Measurements from ENCODE around the gene NLRP14. TPM values are rescaled to one million over a fixed set of nuclear protein-coding genes. Genes with fewer than 3 reads are reported as not detected.

NLRP14 gene
- total RNA-seq, 4 donors from 2014 or later = 0.41 to 0.48 TPM; not detected in 2

- H3K4me3 ChIP-seq = no peak overlapping the region
- in situ Hi-C loops (cut with MboI; ENCODE audit: low pct_ligation_motif_present in 1 of 4, low pct_unique_long_range_greater_than_20kb in 1 of 4, low sequenced_read_pairs in 3 of 4) (loop anchor here in 1 of 4 donors (25.0 kb wide), 1 partner anchor 572 kb away; no protein-coding TSS in a partner anchor), intact Hi-C loops (cut with DNase I; ENCODE audit: low total_unique reads) (no loop called here)
- no peaks in the 10 kb centered on the region for H3K4me1 ChIP-seq
- H3K9me3 ChIP-seq = no peaks in the 10 kb centered on the region
- no peaks in the 10 kb centered on the region for H3K36me3 ChIP-seq
- peaks cover 2% of the 10 kb centered on the region for H3K27me3 ChIP-seq
- DNase-seq = no peak
- no peak for TF ChIP-seq POLR2A (IDR thresholded peaks at IDR 0.05)
- no peak for TF ChIP-seq CTCF (IDR thresholded peaks at IDR 0.05)
- TF ChIP-seq EP300 (IDR thresholded peaks at IDR 0.05; ENCODE audit: low read depth) = no peak
- no peak for TF ChIP-seq POLR2AphosphoS5 (IDR thresholded peaks at IDR 0.05)
- no peak overlapping the region for H3K27ac ChIP-seq
- 16 to 30% methylated on average over 1 of the region's 1 CpG for WGBS, 2 donors (ENCODE audit: low coverage in 1 of 2)
These were observed 95.5 kb downstream of the NLRP14 start for GRCh38 chr11:7115780-7116179.

- Histone ChIP-seq H3K4me3 (no peak overlapping the region), H3K36me3 (no peaks in the 10 kb centered on the region), H3K9me3 (no peaks in the 10 kb centered on the region), H3K27me3 (peaks cover 2% of the 10 kb centered on the region), H3K4me1 (no peaks in the 10 kb centered on the region), H3K27ac (no peak overlapping the region)
- in situ Hi-C loops (cut with MboI; ENCODE audit: low pct_ligation_motif_present in 1 of 4, low pct_unique_long_range_greater_than_20kb in 1 of 4, low sequenced_read_pairs in 3 of 4) (loop anchor here in 1 of 4 donors (25.0 kb wide), 1 partner anchor 571 kb away; no protein-coding TSS in a partner anchor), intact Hi-C loops (cut with DNase I; ENCODE audit: low total_unique reads) (no loop called here)
- DNase-seq = no peak
- no peak for TF ChIP-seq POLR2A (IDR thresholded peaks at IDR 0.05)
- TF ChIP-seq EP300 (IDR thresholded peaks at IDR 0.05; ENCODE audit: low read depth) = no peak
- TF ChIP-seq CTCF (IDR thresholded peaks at IDR 0.05) = no peak
- no peak for TF ChIP-seq POLR2AphosphoS5 (IDR thresholded peaks at IDR 0.05)
- 83 to 92% methylated on average over 3 of the region's 3 CpGs for WGBS, 2 donors (ENCODE audit: low coverage in 1 of 2)
These were observed 96.1 kb downstream of the NLRP14 start for GRCh38 chr11:7116370-7116769.

Other genes with a start within 250 kb of the NLRP14 start
- 10 to 100 TPM in 1 of 4 donors, under 1 TPM in 3; 0.14 to 17.2 (median 0.79) TPM for gene OR2AG2, start 248.5 kb upstream of the NLRP14 start, total RNA-seq
- not detected for gene OR2AG1, start 237.5 kb upstream of the NLRP14 start, total RNA-seq
- 1 to 10 TPM in 1 of 4 donors, under 1 TPM in 1, not detected in 2; 0.27 to 1.3 TPM for gene OR6A2, start 220.8 kb upstream of the NLRP14 start, total RNA-seq
- gene OR10A5, start 174.8 kb upstream of the NLRP14 start, total RNA-seq = not detected
- gene OR10A2, start 157.4 kb upstream of the NLRP14 start, total RNA-seq = not detected
- not detected for gene OR10A4, start 143.9 kb upstream of the NLRP14 start, total RNA-seq
- 1 to 10 TPM in 1 of 4 donors, under 1 TPM in 1, not detected in 2; 0.64 to 1.4 TPM for gene OR2D2, start 128.0 kb upstream of the NLRP14 start, total RNA-seq
- not detected for gene OR2D3, start 99.5 kb upstream of the NLRP14 start, total RNA-seq
- gene ZNF215, start 94.1 kb upstream of the NLRP14 start, total RNA-seq = 10 to 100 TPM in 1 of 4 donors, 1 to 10 TPM in 3; 1.1 to 10.6 (median 3.1) TPM
- gene ZNF214, start 133 bp upstream of the NLRP14 start, total RNA-seq = 1 to 10 TPM in 2 of 4 donors, under 1 TPM in 1, not detected in 1; 0.60 to 2.4 (median 1.1) TPM
- gene RBMXL2, start 68.5 kb downstream of the NLRP14 start, total RNA-seq = 1 to 10 TPM in 1 of 4 donors, under 1 TPM in 1, not detected in 2; 0.79 to 1.2 TPM
- gene SYT9, start 231.4 kb downstream of the NLRP14 start, total RNA-seq = under 1 TPM in 2 of 4 donors, not detected in 2; 0.14 to 0.16 TPM

Measured in transverse colon (tissue), 4 donors.